ENCODE data around the gene WBP11. TPM values are rescaled to one million over a fixed set of nuclear protein-coding genes. Genes with fewer than 3 reads are reported as not detected.
A peak's percentile ranks its signal among the peaks of the same experiment; 100 is the strongest.

The WBP11 gene
- polyA plus RNA-seq, 1 donor (not counting 4 experiments of a cell fraction or from before 2014, with no cell fraction given): 13.1 TPM

DNA sequence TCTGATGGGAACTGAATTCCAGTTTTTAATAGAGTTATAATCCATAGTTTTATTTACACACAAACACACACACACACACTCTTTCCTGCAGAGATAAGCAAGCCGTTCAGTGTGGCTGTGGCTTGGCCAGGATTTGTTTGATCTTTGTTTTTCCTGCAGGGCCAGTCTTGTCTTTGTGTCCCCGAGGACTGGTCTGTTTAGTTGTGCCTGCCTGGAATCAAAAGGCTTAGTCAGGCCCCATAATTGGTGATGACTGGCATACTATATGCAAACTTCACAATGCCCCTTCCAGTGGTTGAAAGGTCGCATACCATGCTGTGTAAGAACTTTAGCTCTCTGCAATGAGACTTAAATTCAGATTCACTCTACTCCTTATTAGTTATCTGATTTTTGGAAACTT is 26.0 kb downstream of the WBP11 start:
- DNase-seq (ENCODE audit: low read depth, low spot score): no peak
- no peaks in the 10 kb centered on the region for H3K36me3 ChIP-seq (ENCODE audit: control insufficient read depth in 2 of 2, extremely low read depth in 1 of 2, insufficient read depth in 2 of 2, low read length in 2 of 2)
- H3K27me3 ChIP-seq (ENCODE audit: control insufficient read depth, extremely low read depth, insufficient read depth, low read length): no peaks in the 10 kb centered on the region
- FAIRE-seq: no peak
- no peaks in the 10 kb centered on the region for H3K9me3 ChIP-seq (ENCODE audit: control insufficient read depth, low read depth, low read length)
- no peaks in the 10 kb centered on the region for H3K9me1 ChIP-seq (ENCODE audit: control insufficient read depth, extremely low read depth, insufficient read depth, low read length)
- no peak overlapping the region for H3K9ac ChIP-seq (ENCODE audit: control insufficient read depth, extremely low read depth, insufficient read depth, low read length)
- H3K27ac ChIP-seq (ENCODE audit: control insufficient read depth, insufficient read depth, low read length): no peak overlapping the region
- no peak for TF ChIP-seq EZH2 (IDR thresholded peaks at IDR 0.05; ENCODE audit: low read length)
- TF ChIP-seq, protein P1, sequence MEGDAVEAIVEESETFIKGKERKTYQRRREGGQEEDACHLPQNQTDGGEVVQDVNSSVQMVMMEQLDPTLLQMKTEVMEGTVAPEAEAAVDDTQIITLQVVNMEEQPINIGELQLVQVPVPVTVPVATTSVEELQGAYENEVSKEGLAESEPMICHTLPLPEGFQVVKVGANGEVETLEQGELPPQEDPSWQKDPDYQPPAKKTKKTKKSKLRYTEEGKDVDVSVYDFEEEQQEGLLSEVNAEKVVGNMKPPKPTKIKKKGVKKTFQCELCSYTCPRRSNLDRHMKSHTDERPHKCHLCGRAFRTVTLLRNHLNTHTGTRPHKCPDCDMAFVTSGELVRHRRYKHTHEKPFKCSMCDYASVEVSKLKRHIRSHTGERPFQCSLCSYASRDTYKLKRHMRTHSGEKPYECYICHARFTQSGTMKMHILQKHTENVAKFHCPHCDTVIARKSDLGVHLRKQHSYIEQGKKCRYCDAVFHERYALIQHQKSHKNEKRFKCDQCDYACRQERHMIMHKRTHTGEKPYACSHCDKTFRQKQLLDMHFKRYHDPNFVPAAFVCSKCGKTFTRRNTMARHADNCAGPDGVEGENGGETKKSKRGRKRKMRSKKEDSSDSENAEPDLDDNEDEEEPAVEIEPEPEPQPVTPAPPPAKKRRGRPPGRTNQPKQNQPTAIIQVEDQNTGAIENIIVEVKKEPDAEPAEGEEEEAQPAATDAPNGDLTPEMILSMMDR (optimal IDR thresholded peaks at IDR 0.05 in 1 of 3, IDR thresholded peaks at IDR 0.05 in 1 of 3, conservative IDR thresholded peaks at IDR 0.05 in 1 of 3; ENCODE audit: extremely low read depth in 1 of 3, insufficient read depth in 2 of 3, low read length in 3 of 3): no peak
- no peaks in the 10 kb centered on the region for H4K20me1 ChIP-seq (ENCODE audit: control insufficient read depth, extremely low read depth, insufficient read depth, low read length)
- H3K4me2 ChIP-seq (ENCODE audit: control insufficient read depth, extremely low read depth, insufficient read depth, low read depth, low read length): peak overlapping the region; percentile 2
- H2AFZ ChIP-seq (ENCODE audit: control insufficient read depth, low read length): no peak overlapping the region
- no peak overlapping the region for H3K4me3 ChIP-seq (ENCODE audit: control insufficient read depth in 2 of 3, extremely low read depth in 1 of 3, insufficient read depth in 2 of 3, low read depth in 1 of 3, low read length in 3 of 3)
- dilution Hi-C loops (cut with MboI; ENCODE audit: extremely low pct_ligation_motif_present, low sequenced_read_pairs): no loop called here
- H3K79me2 ChIP-seq (ENCODE audit: control insufficient read depth, insufficient read depth, low read length): peaks cover 9% of the 10 kb centered on the region
- H3K4me1 ChIP-seq (ENCODE audit: control insufficient read depth, extremely low read depth, insufficient read depth, low read length): peaks cover 16% of the 10 kb centered on the region

DNA sequence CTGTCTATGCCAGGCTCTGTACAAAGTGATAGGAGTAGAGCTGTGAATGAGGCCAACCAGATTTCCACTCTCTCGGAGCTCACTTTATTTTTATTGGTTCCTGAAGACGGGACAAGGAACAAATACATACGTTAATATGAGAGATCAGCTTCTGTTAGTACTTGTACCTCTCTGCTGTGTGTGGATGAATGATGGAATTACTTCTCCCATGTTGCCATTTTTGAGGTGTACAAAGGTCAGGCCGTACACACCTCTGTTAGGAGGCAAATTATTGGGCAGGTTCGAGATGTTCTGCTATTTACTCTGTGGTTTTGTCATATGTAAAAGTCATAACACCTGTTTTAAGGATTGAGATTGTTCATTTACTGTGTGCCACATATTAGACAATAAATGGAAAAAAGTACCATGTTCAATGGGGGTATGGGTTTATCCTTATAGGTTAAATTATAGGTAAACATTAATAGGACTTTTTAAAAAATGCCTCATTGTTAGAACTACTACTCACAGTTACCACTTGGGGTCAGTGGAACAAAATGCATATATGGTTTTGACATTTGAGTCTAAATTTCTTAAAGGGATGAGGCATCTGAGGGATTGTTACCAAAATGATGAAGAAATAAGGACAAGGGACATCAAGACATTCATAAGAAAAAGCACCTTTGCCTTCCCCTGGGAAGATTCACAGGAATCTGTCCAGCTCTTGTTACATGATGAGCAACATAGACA is 26.9 kb downstream of the WBP11 start:
- H3K4me3 ChIP-seq (ENCODE audit: control insufficient read depth in 2 of 3, extremely low read depth in 1 of 3, insufficient read depth in 2 of 3, low read depth in 1 of 3, low read length in 3 of 3): no peak overlapping the region
- no peak for TF ChIP-seq EZH2 (IDR thresholded peaks at IDR 0.05; ENCODE audit: low read length)
- TF ChIP-seq, protein P1 (optimal IDR thresholded peaks at IDR 0.05 in 1 of 3, IDR thresholded peaks at IDR 0.05 in 1 of 3, conservative IDR thresholded peaks at IDR 0.05 in 1 of 3; ENCODE audit: extremely low read depth in 1 of 3, insufficient read depth in 2 of 3, low read length in 3 of 3): no peak
- dilution Hi-C loops (cut with MboI; ENCODE audit: extremely low pct_ligation_motif_present, low sequenced_read_pairs): no loop called here
- no peaks in the 10 kb centered on the region for H3K9me3 ChIP-seq (ENCODE audit: control insufficient read depth, low read depth, low read length)
- H3K9ac ChIP-seq (ENCODE audit: control insufficient read depth, extremely low read depth, insufficient read depth, low read length): no peak overlapping the region
- no peak overlapping the region for H3K27ac ChIP-seq (ENCODE audit: control insufficient read depth, insufficient read depth, low read length)
- no peaks in the 10 kb centered on the region for H3K27me3 ChIP-seq (ENCODE audit: control insufficient read depth, extremely low read depth, insufficient read depth, low read length)
- H2AFZ ChIP-seq (ENCODE audit: control insufficient read depth, low read length): no peak overlapping the region
- peaks cover 20% of the 10 kb centered on the region for H3K4me1 ChIP-seq (ENCODE audit: control insufficient read depth, extremely low read depth, insufficient read depth, low read length)
- FAIRE-seq: no peak
- no peaks in the 10 kb centered on the region for H3K36me3 ChIP-seq (ENCODE audit: control insufficient read depth in 2 of 2, extremely low read depth in 1 of 2, insufficient read depth in 2 of 2, low read length in 2 of 2)
- no peak for DNase-seq (ENCODE audit: low read depth, low spot score)
- peaks cover 9% of the 10 kb centered on the region for H3K79me2 ChIP-seq (ENCODE audit: control insufficient read depth, insufficient read depth, low read length)
- peak overlapping the region; percentile 79 for H3K4me2 ChIP-seq (ENCODE audit: control insufficient read depth, extremely low read depth, insufficient read depth, low read depth, low read length)
- H4K20me1 ChIP-seq (ENCODE audit: control insufficient read depth, extremely low read depth, insufficient read depth, low read length): no peaks in the 10 kb centered on the region
- no peaks in the 10 kb centered on the region for H3K9me1 ChIP-seq (ENCODE audit: control insufficient read depth, extremely low read depth, insufficient read depth, low read length)

Data from keratinocyte (primary cell).